ENCODE data around the gene MRPS22.

DNA sequence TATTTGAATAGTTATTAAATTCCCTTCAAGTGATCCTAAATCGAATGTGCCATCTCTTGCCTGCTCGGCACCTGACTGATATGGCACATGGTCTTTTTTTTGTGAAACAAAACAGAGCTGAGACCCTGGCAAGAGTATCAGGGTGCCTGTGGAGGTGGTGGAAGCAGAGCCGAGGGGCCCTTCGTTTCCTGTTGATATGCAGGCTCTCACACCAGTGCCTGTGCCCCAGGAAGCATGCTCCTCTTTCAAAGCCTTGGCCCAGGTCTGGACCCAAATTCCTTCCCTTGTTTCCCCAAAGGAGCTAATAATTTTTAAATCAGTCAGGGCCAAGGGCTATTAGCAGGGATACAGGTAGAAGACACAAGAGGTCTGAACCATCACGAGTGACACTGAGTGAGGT lies 21.5 kb upstream of the MRPS22 start:
- TF ChIP-seq, protein P1, sequence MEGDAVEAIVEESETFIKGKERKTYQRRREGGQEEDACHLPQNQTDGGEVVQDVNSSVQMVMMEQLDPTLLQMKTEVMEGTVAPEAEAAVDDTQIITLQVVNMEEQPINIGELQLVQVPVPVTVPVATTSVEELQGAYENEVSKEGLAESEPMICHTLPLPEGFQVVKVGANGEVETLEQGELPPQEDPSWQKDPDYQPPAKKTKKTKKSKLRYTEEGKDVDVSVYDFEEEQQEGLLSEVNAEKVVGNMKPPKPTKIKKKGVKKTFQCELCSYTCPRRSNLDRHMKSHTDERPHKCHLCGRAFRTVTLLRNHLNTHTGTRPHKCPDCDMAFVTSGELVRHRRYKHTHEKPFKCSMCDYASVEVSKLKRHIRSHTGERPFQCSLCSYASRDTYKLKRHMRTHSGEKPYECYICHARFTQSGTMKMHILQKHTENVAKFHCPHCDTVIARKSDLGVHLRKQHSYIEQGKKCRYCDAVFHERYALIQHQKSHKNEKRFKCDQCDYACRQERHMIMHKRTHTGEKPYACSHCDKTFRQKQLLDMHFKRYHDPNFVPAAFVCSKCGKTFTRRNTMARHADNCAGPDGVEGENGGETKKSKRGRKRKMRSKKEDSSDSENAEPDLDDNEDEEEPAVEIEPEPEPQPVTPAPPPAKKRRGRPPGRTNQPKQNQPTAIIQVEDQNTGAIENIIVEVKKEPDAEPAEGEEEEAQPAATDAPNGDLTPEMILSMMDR (IDR thresholded peaks at IDR 0.05; ENCODE audit: low read depth, low read length, poor library complexity, severe bottlenecking) = no peak
- no peak for TF ChIP-seq EZH2phosphoT487 (IDR thresholded peaks at IDR 0.05; ENCODE audit: borderline replicate concordance, low read length)
